ENCODE measurements around the gene SLC37A3. TPM values are rescaled to one million over a fixed set of nuclear protein-coding genes. Genes with fewer than 3 reads are reported as not detected.
A peak's percentile ranks its signal among the peaks of the same experiment; 100 is the strongest.
"Not testable (repeated sequence)": the region's sequence is repeated elsewhere in the genome, so short reads cannot be mapped to it uniquely, and the experiment has no call there.

Gene SLC37A3
- total RNA-seq, 4 donors from 2014 or later, result 39.5 to 69.9 (median 51.7) TPM

- TF ChIP-seq EP300 (IDR thresholded peaks at IDR 0.05) (no peak), POLR2A (IDR thresholded peaks at IDR 0.05) (no peak), CTCF (IDR thresholded peaks at IDR 0.05) (no peak)
- no peak for DNase-seq (ENCODE audit: low spot score in 2 of 2)
- Histone ChIP-seq H3K4me3 (no peak overlapping the region), H3K27me3 (no peaks in the 10 kb centered on the region), H3K9me3 (no peaks in the 10 kb centered on the region), H3K27ac (peak overlapping the region in 3 of 4 donors; percentile 25 to 84 (median 60)), H3K4me1 (peaks cover 0 to 15% (median 4%) of the 10 kb centered on the region in 4 donors), H3K36me3 (peaks cover 0 to 64% (median 0%) of the 10 kb centered on the region in 3 donors)
- WGBS, 2 donors, result 69 to 72% methylated on average over 13 of the region's 13 CpGs
Measured at GRCh38 chr7:140348161-140348849, 50.0 kb downstream of the SLC37A3 start.

DNA sequence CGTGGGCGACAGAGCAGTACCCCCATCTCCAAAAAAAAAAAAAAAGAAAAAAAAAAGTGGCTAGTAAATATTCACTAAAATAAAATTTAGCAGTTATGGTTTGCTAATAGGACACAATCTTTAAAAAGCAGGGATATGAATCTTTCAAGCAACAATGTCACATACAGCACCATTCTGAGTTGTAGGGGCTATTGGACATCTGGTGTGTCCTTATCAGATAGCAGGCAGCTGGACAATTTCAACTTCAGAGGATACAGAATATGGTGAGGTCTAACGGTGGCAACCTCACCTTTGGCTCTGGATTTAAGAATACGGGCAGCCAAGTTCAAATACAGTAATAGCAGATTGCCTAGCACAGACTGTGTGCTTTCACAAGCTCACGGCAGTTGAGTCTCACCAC is 51.1 kb downstream of the SLC37A3 start:
- 76 to 94% methylated on average over 5 of the region's 5 CpGs for WGBS, 2 donors
- H3K27me3 ChIP-seq, result no peaks in the 10 kb centered on the region
- H3K36me3 ChIP-seq, result peaks cover 0 to 64% (median 0%) of the 10 kb centered on the region in 3 donors
- no peak for DNase-seq (ENCODE audit: low spot score in 2 of 2)
- TF ChIP-seq CTCF (IDR thresholded peaks at IDR 0.05) (no peak), POLR2A (IDR thresholded peaks at IDR 0.05) (no peak), EP300 (IDR thresholded peaks at IDR 0.05) (no peak)
- H3K9me3 ChIP-seq, result no peaks in the 10 kb centered on the region
- H3K4me3 ChIP-seq, result no peak overlapping the region
- no peak overlapping the region for H3K27ac ChIP-seq
- H3K4me1 ChIP-seq, result peaks cover 0 to 15% (median 4%) of the 10 kb centered on the region in 4 donors

DNA sequence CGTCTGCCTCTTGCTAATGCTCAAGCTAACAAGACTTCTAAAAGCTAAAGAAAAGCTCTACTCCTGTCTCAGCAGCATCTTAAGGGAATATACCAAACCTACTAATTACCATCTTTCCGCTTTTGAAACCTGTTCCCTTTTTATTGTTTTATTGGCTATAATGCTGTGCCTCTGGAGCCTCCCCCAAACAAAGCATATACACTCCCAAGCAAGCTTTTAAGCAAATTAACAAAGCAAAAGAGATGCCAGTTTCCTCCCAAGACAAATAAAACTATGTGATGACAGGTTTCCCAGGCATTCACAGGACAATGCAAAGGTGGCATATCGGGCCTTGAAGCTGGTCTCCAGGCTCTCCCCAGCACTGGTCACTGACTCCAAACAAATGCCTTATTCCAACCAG is 52.9 kb downstream of the SLC37A3 start:
- no peak for TF ChIP-seq CTCF (IDR thresholded peaks at IDR 0.05)
- TF ChIP-seq EP300 (IDR thresholded peaks at IDR 0.05), result no peak
- no peak for TF ChIP-seq POLR2A (IDR thresholded peaks at IDR 0.05)
- Histone ChIP-seq H3K4me3 (no peak overlapping the region), H3K4me1 (peaks cover 0 to 15% (median 4%) of the 10 kb centered on the region in 4 donors), H3K27me3 (no peaks in the 10 kb centered on the region), H3K27ac (no peak overlapping the region), H3K36me3 (peaks cover 0 to 61% (median 0%) of the 10 kb centered on the region in 3 donors), H3K9me3 (no peaks in the 10 kb centered on the region)
- 73 to 78% methylated on average over 3 of the region's 3 CpGs for WGBS, 2 donors
- no peak for DNase-seq (ENCODE audit: low spot score in 2 of 2)

DNA sequence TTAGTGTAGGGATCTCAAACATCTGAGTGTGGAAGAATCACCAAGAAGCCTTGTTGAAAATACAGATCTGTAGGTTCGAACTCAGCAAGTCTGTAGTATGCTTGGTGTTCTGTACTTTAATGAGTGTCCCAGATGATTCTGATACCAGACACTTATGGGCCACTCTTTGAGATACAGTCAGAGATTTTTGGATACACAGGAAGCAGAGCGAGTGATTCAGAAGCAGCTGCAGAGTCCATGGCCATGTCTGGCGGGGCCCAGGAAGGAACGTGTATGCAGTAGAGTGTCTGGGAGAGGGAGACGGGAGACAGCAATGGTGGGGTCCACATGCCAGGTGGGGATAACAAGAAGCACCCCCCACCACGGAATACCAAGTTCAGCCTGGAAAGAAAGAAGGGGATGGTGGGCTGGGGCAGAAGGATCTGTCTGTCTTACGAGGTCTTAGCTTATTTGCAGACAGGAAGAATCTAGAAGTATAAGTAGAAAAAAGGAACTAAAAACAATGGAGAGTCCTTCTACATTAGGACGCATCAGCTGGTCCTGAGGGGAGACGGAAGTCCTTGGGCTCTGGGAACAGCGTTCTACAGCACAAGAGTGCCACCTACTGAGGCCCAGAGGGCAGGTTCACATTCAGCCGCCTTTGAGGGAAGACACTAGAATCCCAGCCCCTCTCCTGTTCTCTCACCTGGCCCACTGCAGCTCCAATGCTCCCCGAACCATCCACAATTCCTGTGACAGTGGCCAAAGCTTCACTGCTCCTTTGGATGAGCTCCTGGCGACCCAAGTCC is 55.4 kb downstream of the SLC37A3 start:
- DNase-seq (ENCODE audit: low spot score in 2 of 2), result no peak
- Histone ChIP-seq H3K27me3 (no peaks in the 10 kb centered on the region), H3K4me1 (no peaks in the 10 kb centered on the region), H3K36me3 (peaks cover 0 to 67% (median 0%) of the 10 kb centered on the region in 3 donors), H3K27ac (no peak overlapping the region), H3K9me3 (no peaks in the 10 kb centered on the region), H3K4me3 (no peak overlapping the region)
- TF ChIP-seq CTCF (IDR thresholded peaks at IDR 0.05) (peak in 4 of 5 experiments; percentile 18 to 37 (median 29)), POLR2A (IDR thresholded peaks at IDR 0.05) (no peak)
- 63 to 65% methylated on average over 13 of the region's 13 CpGs for WGBS, 2 donors

- peaks cover 0 to 16% (median 0%) of the 10 kb centered on the region in 4 donors for H3K4me1 ChIP-seq
- peaks cover 0 to 60% (median 0%) of the 10 kb centered on the region in 3 donors for H3K36me3 ChIP-seq
- 100% methylated on average over 1 of the region's 1 CpG for WGBS, 2 donors
- H3K4me3 ChIP-seq; H3K9me3 ChIP-seq; H3K27me3 ChIP-seq; H3K27ac ChIP-seq; DNase-seq (ENCODE audit: low spot score in 2 of 2): not testable (repeated sequence)
Measured at GRCh38 chr7:140338959-140339358, 59.4 kb downstream of the SLC37A3 start.
